CD4-positive, alpha-beta T cell (primary cell): ENCODE data around the gene SRD5A3. TPM values are rescaled to one million over a fixed set of nuclear protein-coding genes. Genes with fewer than 3 reads are reported as not detected.

Source experiments
- ATAC-seq: fragments of 200-7000 bp; cut with Tn5 transposase; one replicate; pipeline ENCODE4 v1.10.0; 2022; ENCODE audit warnings: mild to moderate bottlenecking; ENCODE audit not compliant: poor library complexity
- CTCF ChIA-PET: fragments of 350-600 bp; sonication (Branson Sonifier 250); formaldehyde crosslinking; loops from one replicate; lab custom pipeline; 2021; ENCODE audit warnings: antibody characterized with exemption, inconsistent platforms; lab: Charles Lee
- POLR2A ChIA-PET: fragments of 350-600 bp; sonication (Branson Sonifier 250); formaldehyde crosslinking; loops from one replicate; lab custom pipeline; 2021; ENCODE audit warnings: antibody characterized with exemption, inconsistent platforms; lab: Charles Lee
- DNase-seq, 14 experiments: peaks; one replicate each; pipeline ENCODE4 v3.0.0-alpha.2; 2013 to 2020; ENCODE audit warnings: mixed read lengths in 2 of 14
- H3K27ac ChIP-seq, 2 donors: one replicate each; pipeline versions ENCODE4 v1.5.1 to v1.7.0; 2013; ENCODE audit warnings: low read length in 2 of 2, low read depth in 1 of 2, mild to moderate bottlenecking in 1 of 2
- H3K27me3 ChIP-seq, 2 experiments: 1 replicate in 1 of 2; 2 replicates in 1 of 2; pipeline versions ENCODE4 v1.6.1 to v1.7.0; 2013; ENCODE audit warnings: low read length in 2 of 2, control low read depth in 1 of 2, mild to moderate bottlenecking in 1 of 2, moderate library complexity in 1 of 2; ENCODE audit not compliant: insufficient read depth in 2 of 2, control insufficient read depth in 1 of 2
- H3K36me3 ChIP-seq: one replicate; pipeline ENCODE4 v1.6.1; 2013; ENCODE audit warnings: low read length, control low read depth; ENCODE audit not compliant: insufficient read depth
- H3K4me1 ChIP-seq: one replicate; pipeline ENCODE4 v1.6.1; 2013; ENCODE audit warnings: low read length, control low read depth; ENCODE audit not compliant: insufficient read depth
- H3K4me3 ChIP-seq: one replicate; pipeline ENCODE4 v1.5.1; 2013; ENCODE audit warnings: mild to moderate bottlenecking, low read length, moderate library complexity
- H3K9me3 ChIP-seq, 2 experiments: 1 replicate in 1 of 2; 2 replicates in 1 of 2; pipeline versions ENCODE4 v1.6.1 to v1.7.0; 2013; ENCODE audit warnings: low read length in 2 of 2, mild to moderate bottlenecking in 2 of 2, control low read depth in 1 of 2, moderate library complexity in 1 of 2; ENCODE audit not compliant: control insufficient read depth in 1 of 2, insufficient read depth in 1 of 2
- H3K27ac Mint-ChIP-seq: one replicate; pipeline ENCODE4 v1.8.0; 2020; ENCODE audit warnings: mixed read lengths
- H3K27me3 Mint-ChIP-seq: one replicate; pipeline ENCODE4 v1.8.0; 2021; ENCODE audit warnings: mixed read lengths
- H3K36me3 Mint-ChIP-seq: one replicate; pipeline ENCODE4 v1.8.0; 2021; ENCODE audit warnings: low read depth, mixed read lengths
- H3K4me1 Mint-ChIP-seq: one replicate; pipeline ENCODE4 v1.8.0; 2021; ENCODE audit warnings: low read depth, mixed read lengths
- H3K4me3 Mint-ChIP-seq: one replicate; pipeline ENCODE4 v1.8.0; 2020; ENCODE audit warnings: mild to moderate bottlenecking, mixed read lengths
- H3K9me3 Mint-ChIP-seq: one replicate; pipeline ENCODE4 v1.8.0; 2020; ENCODE audit warnings: mixed read lengths
- CTCF ChIP-seq: fragments of 200-600 bp; IDR thresholded peaks from one replicate; pipeline ENCODE4 v1.8.0; 2022; ENCODE audit warnings: antibody characterized with exemption, mild to moderate bottlenecking
- intact Hi-C, 2 experiments: fragments of 100-400 bp; cut with DNase I in 1 of 2; cut with micrococcal nuclease in 1 of 2; formaldehyde crosslinking; loops; one replicate each; pipeline versions ENCODE4 v1.15.1 to v1.9.0; 2023 to 2025; cut with DNase I, micrococcal nuclease
- total RNA-seq, 174 experiments: library from RNA in 2 of 174; stranded (reverse) in 2 of 174; gene quantifications; one replicate each; pipeline ENCODE4 v1.2.3 and lab custom pipeline; 2021 to 2026

Gene SRD5A3
- total RNA-seq, 2 experiments from 2014 or later: 2.1 to 2.2 TPM

DNA sequence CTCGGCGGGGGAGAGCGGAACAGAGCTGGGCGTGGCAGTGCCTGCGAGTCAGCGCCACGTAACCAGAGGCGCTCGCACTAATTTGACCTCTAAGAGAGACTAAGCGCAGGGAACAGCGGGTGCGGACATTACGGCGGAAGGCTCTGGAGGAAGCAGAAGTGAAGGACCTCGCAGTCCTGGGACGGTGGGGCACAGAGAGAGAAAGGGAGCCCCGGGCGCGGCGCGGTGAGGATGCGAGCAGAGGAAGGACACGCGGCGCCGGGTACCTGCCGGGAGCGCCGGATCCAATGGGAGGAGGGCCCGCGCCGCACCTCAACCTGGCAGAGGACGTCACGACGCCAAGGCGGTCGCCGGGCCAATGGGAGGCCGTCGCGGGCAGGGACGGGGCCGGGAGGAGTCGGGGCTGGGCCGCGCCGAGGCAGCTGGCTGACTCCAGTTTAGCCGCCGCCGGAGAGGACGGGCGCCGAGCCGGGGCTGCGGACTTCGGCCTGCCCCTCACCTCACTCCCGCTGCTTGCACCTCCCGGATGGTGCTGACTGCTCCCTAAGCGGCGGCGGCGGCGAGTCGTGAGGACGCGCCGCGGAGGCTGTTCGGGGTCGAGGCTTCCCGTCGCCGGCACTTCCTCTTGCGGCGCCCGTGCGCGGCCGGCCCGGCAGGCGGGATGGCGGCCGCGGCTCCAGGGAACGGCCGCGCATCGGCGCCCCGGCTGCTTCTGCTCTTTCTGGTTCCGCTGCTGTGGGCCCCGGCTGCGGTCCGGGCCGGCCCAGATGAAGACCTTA, 49.7 kb downstream of the SRD5A3 start, which contains the start of gene TMEM165:
Gene TMEM165 (plus strand): TSS at position 429 of the 779 bp plus-strand sequence. CDS start 233 bp downstream, at position 662.
- peak within 1 kb of the TSS; percentile 79 for H3K4me3 ChIP-seq
- CTCF ChIA-PET: interaction anchor here (1.0 to 1.8 kb wide), 8 partner anchors 10 to 159 kb away, joined by 3 to 11 read pairs (median 4); partner anchors contain the start of gene SRD5A3

DNA sequence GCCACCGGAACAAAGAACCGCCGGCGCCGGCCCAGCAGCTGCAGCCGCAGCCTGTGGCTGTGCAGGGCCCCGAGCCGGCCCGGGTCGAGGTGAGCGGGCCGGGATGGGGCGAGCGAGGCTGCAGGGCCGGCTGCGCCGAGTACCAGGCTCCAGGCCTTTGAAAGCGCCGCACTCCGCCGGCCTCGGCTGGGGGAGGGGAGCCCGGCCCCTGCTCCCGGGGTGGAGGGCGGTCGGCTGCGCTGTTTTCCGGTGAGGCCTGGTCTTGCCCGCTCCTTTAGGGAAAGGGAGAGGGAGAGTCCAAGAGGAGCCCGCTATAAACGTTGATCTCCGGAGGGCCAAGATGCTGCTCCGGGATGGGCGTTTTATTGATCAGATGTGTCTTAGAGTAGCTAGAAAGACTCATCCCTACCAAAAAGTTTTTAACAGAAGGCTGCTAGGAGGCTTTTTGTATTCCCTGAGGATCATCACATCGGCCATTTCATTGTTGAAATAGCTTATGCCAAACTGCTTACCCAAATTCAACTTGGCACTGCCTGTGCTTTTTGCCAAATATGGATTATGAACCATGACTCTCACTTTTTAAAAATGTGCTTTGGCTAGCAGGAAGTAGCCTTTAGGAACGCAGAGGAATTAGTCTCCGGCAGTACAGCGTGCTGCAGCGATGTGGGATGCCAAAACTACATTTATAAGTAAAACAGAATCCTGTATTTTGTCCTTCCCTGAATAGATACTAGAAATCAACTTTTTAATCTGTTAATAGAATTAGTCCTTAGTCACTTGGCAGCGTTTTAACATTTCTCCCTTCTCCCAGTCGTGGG, 50.5 kb downstream of the SRD5A3 start:
- H3K4me1 Mint-ChIP-seq: peaks cover 51% of the 10 kb centered on the region
- H3K27ac ChIP-seq: peak overlapping the region; percentile 73 to 94
- peaks cover 31% of the 10 kb centered on the region for H3K36me3 Mint-ChIP-seq
- H3K27me3 ChIP-seq: no peaks in the 10 kb centered on the region
- peaks cover 6% of the 10 kb centered on the region for H3K36me3 ChIP-seq
- ATAC-seq (no peak), DNase-seq (peak in 11 of 14 experiments; percentile 3 to 51 (median 22))
- ChIA-PET POLR2A (interaction anchor here (0.9 to 3.7 kb wide), 6 partner anchors 10 to 552 kb away, joined by 3 to 37 read pairs (median 6); partner anchors contain the start of genes CEP135, CLOCK and SRD5A3), CTCF (interaction anchor here (1.0 to 1.8 kb wide), 3 partner anchors 12 to 158 kb away, joined by 3 to 11 read pairs (median 4); partner anchors contain the start of gene SRD5A3)
- H3K4me3 ChIP-seq: peak overlapping the region; percentile 79
- intact Hi-C loops: loop anchor here (2.0 to 5.0 kb wide), 3 partner anchors 46 to 458 kb away; partner anchors contain the start of gene EXOC1 (in 1 of the 2)
- no peaks in the 10 kb centered on the region for H3K9me3 Mint-ChIP-seq
- H3K9me3 ChIP-seq: no peaks in the 10 kb centered on the region
- H3K27me3 Mint-ChIP-seq: no peaks in the 10 kb centered on the region
- no peak for TF ChIP-seq CTCF
- peak overlapping the region; percentile 91 for H3K4me3 Mint-ChIP-seq
- peak overlapping the region; percentile 73 for H3K27ac Mint-ChIP-seq
- peaks cover 34% of the 10 kb centered on the region for H3K4me1 ChIP-seq

More for the DNA sequence above, 49.7 kb downstream of the SRD5A3 start, which contains the start of gene TMEM165:
- Histone ChIP-seq H3K27me3 (no peaks in the 10 kb centered on the region), H3K4me1 (peaks cover 34% of the 10 kb centered on the region), H3K36me3 (peaks cover under 1% of the 10 kb centered on the region), H3K9me3 (no peaks in the 10 kb centered on the region), H3K27ac (peak within 1 kb of the TSS; percentile 73 to 94)
- TF ChIP-seq CTCF: no peak
- intact Hi-C loops: loop anchor here (1.0 to 5.0 kb wide), 6 partner anchors 47 to 459 kb away; partner anchors contain the start of genes CLOCK (in 2 of the 2), EXOC1 (in 1 of the 2) and SRD5A3 (in 1 of the 2)
- Mint-ChIP-seq H3K4me1 (peaks cover 44% of the 10 kb centered on the region), H3K27ac (peak within 1 kb of the TSS; percentile 89), H3K4me3 (peak within 1 kb of the TSS; percentile 97), H3K9me3 (no peaks in the 10 kb centered on the region), H3K27me3 (no peaks in the 10 kb centered on the region), H3K36me3 (peaks cover 27% of the 10 kb centered on the region)
- ATAC-seq: peak; percentile 93
- POLR2A ChIA-PET: interaction anchor here (0.6 to 3.7 kb wide), 17 partner anchors 10 to 1564 kb away, joined by 3 to 37 read pairs (median 3); partner anchors contain the start of genes CLOCK, PPAT, REST and SRD5A3
- DNase-seq: peak; percentile 77 to 94 (median 84)

DNA sequence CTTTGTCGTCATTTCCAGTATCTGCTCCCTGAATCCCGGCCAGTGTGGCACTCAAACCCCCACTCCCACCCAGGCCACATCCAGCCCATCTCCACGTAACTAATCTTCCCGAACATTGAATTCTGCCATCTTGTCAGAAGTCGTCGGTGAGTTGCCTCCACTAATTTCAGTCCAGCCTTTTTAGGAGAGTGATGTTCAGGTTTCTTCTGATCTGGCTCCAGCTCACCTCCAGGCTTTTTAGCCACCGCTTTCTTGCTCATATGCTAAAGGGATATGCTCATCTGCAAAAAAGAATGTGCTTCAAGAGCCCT, 51.0 kb downstream of the SRD5A3 start:
- Mint-ChIP-seq H3K4me1 (peaks cover 51% of the 10 kb centered on the region), H3K27me3 (no peaks in the 10 kb centered on the region), H3K4me3 (peak overlapping the region; percentile 91), H3K9me3 (no peaks in the 10 kb centered on the region), H3K27ac (peak overlapping the region; percentile 73), H3K36me3 (peaks cover 31% of the 10 kb centered on the region)
- ChIA-PET CTCF (no interaction called here), POLR2A (interaction anchor here (0.9 to 3.7 kb wide), 5 partner anchors 11 to 552 kb away, joined by 3 to 37 read pairs (median 7); partner anchors contain the start of genes CEP135, CLOCK and SRD5A3)
- intact Hi-C loops: loop anchor here (2.0 to 5.0 kb wide), 3 partner anchors 45 to 458 kb away; partner anchors contain the start of gene EXOC1 (in 1 of the 2)
- Histone ChIP-seq H3K4me3 (peak overlapping the region; percentile 79), H3K27ac (peak overlapping the region in 1 of 2 donors; percentile 5), H3K4me1 (peaks cover 34% of the 10 kb centered on the region), H3K36me3 (peaks cover 6% of the 10 kb centered on the region), H3K9me3 (no peaks in the 10 kb centered on the region), H3K27me3 (no peaks in the 10 kb centered on the region)
- ATAC-seq (no peak), DNase-seq (peak in 1 of 14 experiments; percentile 6)
- no peak for TF ChIP-seq CTCF
